HEK293 (cell line): ENCODE data around the gene OCLN.
"Not testable (repeated sequence)": the region's sequence is repeated elsewhere in the genome, so short reads cannot be mapped to it uniquely, and the experiment has no call there.

Source experiments
- CTCF ChIA-PET: fragments of 350-600 bp; formaldehyde crosslinking; extraction: SDS; loops from one replicate; lab custom pipeline; 2021; ENCODE audit warnings: antibody characterized with exemption; lab: Yijun Ruan, JAX
- POLR2A ChIA-PET: fragments of 300-600 bp; formaldehyde crosslinking; extraction: SDS; loops from one replicate; lab custom pipeline; 2020; ENCODE audit warnings: antibody characterized with exemption, inconsistent platforms; lab: Yijun Ruan, JAX
- H3K27ac ChIP-seq: fragments of 200-500 bp; sonication (Bioruptor generic); 2 replicates; pipeline ENCODE4 v1.5.1; 2014; ENCODE audit warnings: low read depth, low read length, control low read depth, inconsistent platforms; ENCODE audit errors: extremely low read depth
- H3K36me3 ChIP-seq, 2 experiments: fragments of 200-500 bp in 1 of 2; sonication (Bioruptor generic) in 1 of 2; 1 replicate in 1 of 2; 2 replicates in 1 of 2; pipeline ENCODE4 v1.5.1; 2014 to 2017; ENCODE audit warnings: inconsistent platforms in 2 of 2, low read length in 2 of 2; ENCODE audit not compliant: control insufficient read depth in 2 of 2, insufficient read depth in 1 of 2
- H3K4me1 ChIP-seq: fragments of 200-500 bp; sonication (Bioruptor generic); 2 replicates; pipeline ENCODE4 v1.5.1; 2014; ENCODE audit warnings: mild to moderate bottlenecking, low read length, inconsistent platforms; ENCODE audit not compliant: control insufficient read depth, insufficient read depth
- H3K4me3 ChIP-seq: 2 replicates; pipeline ENCODE4 v1.5.1; 2011; ENCODE audit warnings: low read depth, mild to moderate bottlenecking, control low read depth, low read length, moderate library complexity
- H3K9me3 ChIP-seq: fragments of 200-500 bp; sonication (Bioruptor generic); 2 replicates; pipeline ENCODE4 v1.5.1; 2014; ENCODE audit warnings: low read depth, low read length, inconsistent platforms; ENCODE audit not compliant: control insufficient read depth, insufficient read depth
- ZBTB11 ChIP-seq: fragments of 450-650 bp; formaldehyde crosslinking; conservative IDR thresholded peaks from 2 replicates; pipeline ENCODE4 v1.5.1; 2016; ENCODE audit warnings: low read depth, missing biosample characterization, missing genetic modification characterization
- ZBTB17 ChIP-seq: fragments of 450-650 bp; formaldehyde crosslinking; IDR thresholded peaks from 2 replicates; pipeline ENCODE4 v1.5.1; 2016; ENCODE audit warnings: missing biosample characterization, missing genetic modification characterization
- ZBTB26 ChIP-seq: fragments of 450-650 bp; formaldehyde crosslinking; optimal IDR thresholded peaks from 2 replicates; pipeline ENCODE3; 2016; ENCODE audit warnings: missing biosample characterization, mild to moderate bottlenecking, missing genetic modification characterization
- ZBTB8A ChIP-seq: fragments of 450-650 bp; formaldehyde crosslinking; IDR thresholded peaks from 2 replicates; pipeline ENCODE4 v1.5.1; 2016; ENCODE audit warnings: missing biosample characterization, missing genetic modification characterization
- ZNF335 ChIP-seq: fragments of 450-650 bp; formaldehyde crosslinking; conservative IDR thresholded peaks from 2 replicates; pipeline ENCODE4 v1.5.1; 2016; ENCODE audit warnings: missing biosample characterization, missing genetic modification characterization
- ZNF501 ChIP-seq: fragments of 450-650 bp; formaldehyde crosslinking; IDR thresholded peaks from 2 replicates; pipeline ENCODE4 v1.5.1; 2016; ENCODE audit warnings: missing biosample characterization, missing genetic modification characterization
- TF ChIP-seq, protein P1 (sequence below): fragments of 450-650 bp; formaldehyde crosslinking; IDR thresholded peaks from 2 replicates; pipeline ENCODE4 v1.5.1; 2016; ENCODE audit warnings: missing biosample characterization, missing genetic modification characterization
- TF ChIP-seq, protein P2 (sequence below): fragments of 450-650 bp; formaldehyde crosslinking; IDR thresholded peaks from 2 replicates; pipeline ENCODE4 v1.5.1; 2017; ENCODE audit warnings: missing biosample characterization, mild to moderate bottlenecking, missing genetic modification characterization, moderate library complexity

Gene OCLN

GRCh38 chr5:69559908-69560330 is 67.3 kb downstream of the OCLN start, which contains the start of gene GTF2H2C:
TSS of gene GTF2H2C (plus strand) at chr5:69560191. CDS start at chr5:69565133, 4,942 bp downstream.
- TF ChIP-seq ZBTB17 (tag by site-specific recombination) (peak; percentile 61), ZBTB26 (peak; percentile 46), ZBTB8A (tag by site-specific recombination) (peak; percentile 36; the same call in 1 of the 2 replicates), ZNF335 (tag by site-specific recombination) (0 out of 2 replicates have a peak, but pooled peaks have one; percentile 20), ZNF501 (tag by site-specific recombination) (peak; percentile 36; the same call in 1 of the 2 replicates), ZBTB11 (tag by site-specific recombination) (peak; percentile 92)
- TF ChIP-seq, protein P1, sequence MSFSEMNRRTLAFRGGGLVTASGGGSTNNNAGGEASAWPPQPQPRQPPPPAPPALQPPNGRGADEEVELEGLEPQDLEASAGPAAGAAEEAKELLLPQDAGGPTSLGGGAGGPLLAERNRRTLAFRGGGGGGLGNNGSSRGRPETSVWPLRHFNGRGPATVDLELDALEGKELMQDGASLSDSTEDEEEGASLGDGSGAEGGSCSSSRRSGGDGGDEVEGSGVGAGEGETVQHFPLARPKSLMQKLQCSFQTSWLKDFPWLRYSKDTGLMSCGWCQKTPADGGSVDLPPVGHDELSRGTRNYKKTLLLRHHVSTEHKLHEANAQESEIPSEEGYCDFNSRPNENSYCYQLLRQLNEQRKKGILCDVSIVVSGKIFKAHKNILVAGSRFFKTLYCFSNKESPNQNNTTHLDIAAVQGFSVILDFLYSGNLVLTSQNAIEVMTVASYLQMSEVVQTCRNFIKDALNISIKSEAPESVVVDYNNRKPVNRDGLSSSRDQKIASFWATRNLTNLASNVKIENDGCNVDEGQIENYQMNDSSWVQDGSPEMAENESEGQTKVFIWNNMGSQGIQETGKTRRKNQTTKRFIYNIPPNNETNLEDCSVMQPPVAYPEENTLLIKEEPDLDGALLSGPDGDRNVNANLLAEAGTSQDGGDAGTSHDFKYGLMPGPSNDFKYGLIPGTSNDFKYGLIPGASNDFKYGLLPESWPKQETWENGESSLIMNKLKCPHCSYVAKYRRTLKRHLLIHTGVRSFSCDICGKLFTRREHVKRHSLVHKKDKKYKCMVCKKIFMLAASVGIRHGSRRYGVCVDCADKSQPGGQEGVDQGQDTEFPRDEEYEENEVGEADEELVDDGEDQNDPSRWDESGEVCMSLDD (tag by site-specific recombination): 0 out of 2 replicates have a peak, but pooled peaks have one; percentile 22
- TF ChIP-seq, protein P2, sequence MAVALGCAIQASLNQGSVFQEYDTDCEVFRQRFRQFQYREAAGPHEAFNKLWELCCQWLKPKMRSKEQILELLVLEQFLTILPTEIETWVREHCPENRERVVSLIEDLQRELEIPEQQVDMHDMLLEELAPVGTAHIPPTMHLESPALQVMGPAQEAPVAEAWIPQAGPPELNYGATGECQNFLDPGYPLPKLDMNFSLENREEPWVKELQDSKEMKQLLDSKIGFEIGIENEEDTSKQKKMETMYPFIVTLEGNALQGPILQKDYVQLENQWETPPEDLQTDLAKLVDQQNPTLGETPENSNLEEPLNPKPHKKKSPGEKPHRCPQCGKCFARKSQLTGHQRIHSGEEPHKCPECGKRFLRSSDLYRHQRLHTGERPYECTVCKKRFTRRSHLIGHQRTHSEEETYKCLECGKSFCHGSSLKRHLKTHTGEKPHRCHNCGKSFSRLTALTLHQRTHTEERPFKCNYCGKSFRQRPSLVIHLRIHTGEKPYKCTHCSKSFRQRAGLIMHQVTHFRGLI: 0 out of 2 replicates have a peak, but pooled peaks have one; percentile 16
- POLR2A ChIA-PET: not testable (repeated sequence)

DNA sequence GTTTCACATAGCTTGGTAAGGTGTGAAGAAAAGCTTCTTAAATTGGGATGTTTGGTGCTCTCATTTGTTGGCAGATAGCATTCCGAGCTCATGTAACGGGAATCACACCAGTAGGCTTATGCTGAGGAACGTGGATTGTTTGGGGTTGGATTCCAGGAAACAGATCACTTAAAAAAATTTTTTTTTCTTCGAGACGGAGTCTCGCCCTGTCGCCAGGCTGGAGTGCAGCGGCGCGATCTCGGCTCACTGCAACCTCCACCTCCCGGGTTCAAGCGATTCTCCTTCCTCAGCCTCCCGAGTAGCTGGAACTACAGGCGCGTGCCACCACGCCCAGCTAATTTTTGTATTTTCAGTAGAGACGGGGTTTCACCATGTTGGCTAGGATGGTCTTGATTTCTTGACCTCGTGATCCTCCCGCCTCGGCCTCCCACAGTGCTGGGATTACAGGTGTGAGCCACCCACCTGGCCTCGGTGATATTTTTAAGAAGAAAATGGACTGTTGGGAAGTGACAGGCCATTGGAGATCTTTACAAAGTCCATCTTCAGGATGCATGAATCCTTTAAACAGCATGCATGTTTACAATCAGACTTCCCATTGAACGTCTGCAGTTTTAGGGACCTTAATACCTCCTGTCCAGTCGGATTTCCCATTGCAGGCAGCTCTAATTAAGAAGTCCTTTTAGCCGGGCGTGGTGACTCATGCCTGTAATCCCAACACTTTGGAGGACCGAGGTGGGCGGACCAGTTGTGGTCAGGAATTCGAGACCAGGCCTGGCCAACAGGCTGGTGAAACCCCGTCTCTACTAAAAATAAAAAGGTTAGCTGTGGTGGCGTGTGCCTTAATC is 68.2 kb downstream of the OCLN start:
- H3K9me3 ChIP-seq, H3K4me1 ChIP-seq, H3K36me3 ChIP-seq, POLR2A ChIA-PET, CTCF ChIA-PET, H3K27ac ChIP-seq: not testable (repeated sequence)
- H3K4me3 ChIP-seq: peak overlapping the region; percentile 23

More at GRCh38 chr5:69559908-69560330, 67.3 kb downstream of the OCLN start, which contains the start of gene GTF2H2C:
- H3K27ac ChIP-seq: peak within 1 kb of the TSS; percentile 12; the same call in 1 of the 2 replicates
- H3K36me3 ChIP-seq, CTCF ChIA-PET, H3K9me3 ChIP-seq, H3K4me1 ChIP-seq: not testable (repeated sequence)
- peak within 1 kb of the TSS; percentile 47 for H3K4me3 ChIP-seq

GRCh38 chr5:69566172-69566571 is 73.6 kb downstream of the OCLN start:
- H3K4me3 ChIP-seq, CTCF ChIA-PET, H3K4me1 ChIP-seq, H3K27ac ChIP-seq, H3K9me3 ChIP-seq, POLR2A ChIA-PET, H3K36me3 ChIP-seq: not testable (repeated sequence)

- CTCF ChIA-PET, POLR2A ChIA-PET, H3K27ac ChIP-seq, H3K4me1 ChIP-seq, H3K4me3 ChIP-seq, H3K36me3 ChIP-seq, H3K9me3 ChIP-seq: not testable (repeated sequence)
These were observed 75.5 kb downstream of the OCLN start for GRCh38 chr5:69568072-69568471.

- H3K4me3 ChIP-seq, CTCF ChIA-PET, H3K4me1 ChIP-seq, POLR2A ChIA-PET, H3K9me3 ChIP-seq, H3K36me3 ChIP-seq, H3K27ac ChIP-seq: not testable (repeated sequence)
These were observed 90.8 kb downstream of the OCLN start for GRCh38 chr5:69583356-69583755.

DNA sequence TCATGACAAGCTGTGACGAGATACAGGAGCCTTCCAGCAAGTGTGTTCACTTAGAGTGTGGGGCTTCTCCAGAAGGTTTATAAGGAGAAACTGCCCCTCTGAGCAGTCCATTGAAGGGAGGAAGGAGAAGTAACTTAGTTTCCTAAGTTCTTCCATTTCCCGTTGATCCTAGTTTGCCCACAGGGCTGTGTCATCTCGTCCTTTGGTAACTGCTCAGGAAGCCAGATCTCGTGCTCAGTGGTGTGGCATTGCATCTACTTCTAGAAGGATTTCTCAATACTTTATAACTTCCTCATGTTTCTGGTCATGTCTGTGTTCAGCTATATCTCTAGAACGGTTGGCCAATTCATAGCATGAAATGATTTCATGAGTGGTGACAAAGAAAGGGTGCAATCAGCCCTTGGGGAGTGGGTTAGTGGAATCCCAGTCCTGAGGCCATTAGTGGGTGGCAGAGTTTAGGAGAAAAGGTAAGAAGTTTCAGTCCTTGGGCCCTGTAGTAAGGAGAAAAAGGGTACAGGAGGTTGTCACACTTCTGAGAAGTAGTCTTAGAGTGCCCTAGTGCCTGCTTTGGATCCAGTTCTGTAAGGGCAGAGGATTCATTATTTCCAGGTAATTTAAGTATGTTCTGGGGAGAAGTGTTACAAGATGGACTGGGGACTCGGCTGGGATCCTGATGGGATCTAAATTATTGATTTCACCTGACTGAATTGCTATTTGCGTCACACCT is 103.7 kb downstream of the OCLN start:
- H3K27ac ChIP-seq, H3K9me3 ChIP-seq, H3K4me1 ChIP-seq, H3K4me3 ChIP-seq, H3K36me3 ChIP-seq, CTCF ChIA-PET, POLR2A ChIA-PET: not testable (repeated sequence)
